Endothelial cell (in vitro differentiated cells): ENCODE measurements around the gene SLC8A1. TPM values are rescaled to one million over a fixed set of nuclear protein-coding genes. Genes with fewer than 3 reads are reported as not detected.

Experiments
- DNase-seq: peaks from one replicate; pipeline ENCODE4 v3.0.0; 2021; ENCODE audit warnings: low spot score
- H3K27ac Mint-ChIP-seq: one replicate; pipeline ENCODE4 v1.8.0; 2021; ENCODE audit warnings: mixed read lengths, inconsistent platforms; ENCODE audit not compliant: unreplicated experiment
- H3K27me3 Mint-ChIP-seq: one replicate; pipeline ENCODE4 v1.8.0; 2021; ENCODE audit warnings: mild to moderate bottlenecking, moderate library complexity, mixed read lengths, inconsistent platforms; ENCODE audit not compliant: unreplicated experiment
- H3K36me3 Mint-ChIP-seq: one replicate; pipeline ENCODE4 v1.8.0; 2021; ENCODE audit warnings: mild to moderate bottlenecking, low read depth, mixed read lengths, inconsistent platforms; ENCODE audit not compliant: unreplicated experiment
- H3K4me1 Mint-ChIP-seq: one replicate; pipeline ENCODE4 v1.8.0; 2021; ENCODE audit warnings: mild to moderate bottlenecking, mixed read lengths, inconsistent platforms; ENCODE audit not compliant: unreplicated experiment
- H3K4me3 Mint-ChIP-seq: one replicate; pipeline ENCODE4 v1.8.0; 2021; ENCODE audit warnings: mild to moderate bottlenecking, mixed read lengths, inconsistent platforms; ENCODE audit not compliant: unreplicated experiment
- H3K9me3 Mint-ChIP-seq: one replicate; pipeline ENCODE4 v1.8.0; 2021; ENCODE audit warnings: mixed read lengths, inconsistent platforms; ENCODE audit not compliant: unreplicated experiment
- total RNA-seq: library from RNA; stranded (reverse); fragmentation: NEBNext Ultra II Directional; extraction: Animal tissue kit (Norgen Biotek cat#: 25700); gene quantifications from one replicate; pipeline ENCODE4 v1.2.1, GENCODE V29; 2021; ENCODE audit not compliant: unreplicated experiment
- TF ChIP-seq, protein P1 (sequence below): fragments of 200-600 bp; sonication (generic); IDR thresholded peaks from one replicate; pipeline ENCODE4 v1.5.0; 2021; ENCODE audit warnings: antibody characterized with exemption; ENCODE audit not compliant: unreplicated experiment

SLC8A1 gene
- total RNA-seq, 1 donor from 2014 or later: 0.80 TPM

DNA sequence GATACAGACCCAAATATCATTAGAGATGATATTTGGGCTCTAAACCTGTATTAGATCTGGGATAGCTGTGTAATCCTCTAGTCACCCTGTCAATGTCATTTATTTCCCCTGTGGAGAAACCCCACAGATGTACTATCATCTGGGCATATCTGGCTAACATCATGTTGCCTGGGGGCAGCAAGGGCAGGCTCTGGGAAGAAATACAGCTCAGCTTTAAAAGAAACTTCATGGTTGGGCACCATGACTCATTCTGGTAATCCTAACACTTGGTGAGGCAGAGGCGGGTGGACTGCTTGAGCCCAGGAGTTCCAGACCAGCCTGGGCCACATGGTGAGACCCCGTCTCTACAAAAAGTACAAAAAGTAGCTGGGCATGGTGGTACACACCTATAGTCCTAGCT, 282.5 kb downstream of the SLC8A1 start:
- Mint-ChIP-seq H3K27ac (no peak overlapping the region), H3K9me3 (no peaks in the 10 kb centered on the region), H3K36me3 (no peaks in the 10 kb centered on the region), H3K4me3 (no peak overlapping the region), H3K27me3 (no peaks in the 10 kb centered on the region), H3K4me1 (peaks cover 4% of the 10 kb centered on the region)
- no peak for DNase-seq
- TF ChIP-seq, protein P1, sequence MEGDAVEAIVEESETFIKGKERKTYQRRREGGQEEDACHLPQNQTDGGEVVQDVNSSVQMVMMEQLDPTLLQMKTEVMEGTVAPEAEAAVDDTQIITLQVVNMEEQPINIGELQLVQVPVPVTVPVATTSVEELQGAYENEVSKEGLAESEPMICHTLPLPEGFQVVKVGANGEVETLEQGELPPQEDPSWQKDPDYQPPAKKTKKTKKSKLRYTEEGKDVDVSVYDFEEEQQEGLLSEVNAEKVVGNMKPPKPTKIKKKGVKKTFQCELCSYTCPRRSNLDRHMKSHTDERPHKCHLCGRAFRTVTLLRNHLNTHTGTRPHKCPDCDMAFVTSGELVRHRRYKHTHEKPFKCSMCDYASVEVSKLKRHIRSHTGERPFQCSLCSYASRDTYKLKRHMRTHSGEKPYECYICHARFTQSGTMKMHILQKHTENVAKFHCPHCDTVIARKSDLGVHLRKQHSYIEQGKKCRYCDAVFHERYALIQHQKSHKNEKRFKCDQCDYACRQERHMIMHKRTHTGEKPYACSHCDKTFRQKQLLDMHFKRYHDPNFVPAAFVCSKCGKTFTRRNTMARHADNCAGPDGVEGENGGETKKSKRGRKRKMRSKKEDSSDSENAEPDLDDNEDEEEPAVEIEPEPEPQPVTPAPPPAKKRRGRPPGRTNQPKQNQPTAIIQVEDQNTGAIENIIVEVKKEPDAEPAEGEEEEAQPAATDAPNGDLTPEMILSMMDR: no peak

DNA sequence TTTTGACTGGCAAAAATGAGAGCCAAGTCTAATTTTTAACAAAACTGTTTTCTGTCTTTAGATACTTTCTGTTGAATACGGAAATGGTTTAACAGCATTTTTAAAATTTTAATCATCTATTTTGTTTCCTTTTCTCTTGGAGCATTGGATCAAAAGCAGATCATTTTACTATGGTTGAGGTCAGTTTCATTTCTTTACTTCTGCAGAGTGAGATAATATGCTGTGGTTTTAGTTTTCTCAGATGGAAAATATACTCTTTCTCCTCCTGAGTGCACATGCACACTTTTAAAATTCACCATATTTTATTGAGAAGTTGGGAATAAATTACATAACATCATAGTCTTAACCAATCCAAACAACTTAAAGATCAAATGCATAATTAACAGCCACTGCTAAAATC, 283.3 kb downstream of the SLC8A1 start:
- DNase-seq: no peak
- Mint-ChIP-seq H3K4me3 (no peak overlapping the region), H3K4me1 (peaks cover 4% of the 10 kb centered on the region), H3K36me3 (no peaks in the 10 kb centered on the region), H3K27ac (no peak overlapping the region), H3K9me3 (no peaks in the 10 kb centered on the region), H3K27me3 (no peaks in the 10 kb centered on the region)
- TF ChIP-seq, protein P1: no peak

DNA sequence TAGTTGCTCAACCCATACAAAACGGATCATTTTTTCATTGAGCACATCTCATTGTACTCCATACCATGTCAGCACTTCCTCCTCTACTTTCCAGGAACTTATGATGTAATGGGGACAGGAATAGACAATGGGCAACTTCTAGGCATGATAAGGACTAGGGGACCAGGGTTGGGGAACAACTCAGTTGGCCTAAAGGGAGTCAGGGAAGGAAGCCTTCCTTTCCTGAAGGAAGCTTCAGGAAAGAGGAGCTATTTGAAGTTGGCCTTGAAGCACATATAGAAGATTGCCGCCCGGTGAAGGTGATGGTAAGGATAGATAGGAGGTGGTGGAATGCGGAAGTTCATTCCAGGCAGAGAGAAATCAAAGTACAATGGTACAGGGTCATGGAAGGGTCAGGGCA, 283.9 kb downstream of the SLC8A1 start:
- Mint-ChIP-seq H3K4me3 (no peak overlapping the region), H3K27ac (no peak overlapping the region), H3K4me1 (peaks cover 4% of the 10 kb centered on the region), H3K36me3 (no peaks in the 10 kb centered on the region), H3K27me3 (no peaks in the 10 kb centered on the region), H3K9me3 (no peaks in the 10 kb centered on the region)
- TF ChIP-seq, protein P1: no peak
- DNase-seq: no peak

DNA sequence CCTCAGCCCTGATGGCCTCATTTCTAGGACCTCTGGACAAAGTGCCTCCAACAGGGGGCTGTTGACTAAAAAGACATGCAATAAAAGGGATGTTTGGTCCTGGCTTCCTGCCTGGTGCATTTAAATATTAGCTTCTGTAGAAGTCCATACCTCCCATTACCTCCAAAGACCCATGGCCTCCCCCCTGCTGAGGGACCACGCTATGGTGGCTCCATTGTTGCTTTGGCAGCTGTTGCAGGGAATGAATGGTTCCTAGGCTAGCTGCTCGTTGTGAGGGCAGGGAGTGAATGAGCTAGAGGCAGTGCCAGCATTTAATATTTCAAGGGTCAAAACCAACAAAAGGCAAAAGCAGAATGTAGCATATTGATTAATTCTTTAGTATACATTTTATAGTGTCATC, 285.9 kb downstream of the SLC8A1 start:
- no peak overlapping the region for H3K4me3 Mint-ChIP-seq
- H3K36me3 Mint-ChIP-seq: no peaks in the 10 kb centered on the region
- DNase-seq: no peak
- H3K9me3 Mint-ChIP-seq: no peaks in the 10 kb centered on the region
- no peaks in the 10 kb centered on the region for H3K27me3 Mint-ChIP-seq
- TF ChIP-seq, protein P1: no peak
- H3K4me1 Mint-ChIP-seq: peaks cover 4% of the 10 kb centered on the region
- no peak overlapping the region for H3K27ac Mint-ChIP-seq

DNA sequence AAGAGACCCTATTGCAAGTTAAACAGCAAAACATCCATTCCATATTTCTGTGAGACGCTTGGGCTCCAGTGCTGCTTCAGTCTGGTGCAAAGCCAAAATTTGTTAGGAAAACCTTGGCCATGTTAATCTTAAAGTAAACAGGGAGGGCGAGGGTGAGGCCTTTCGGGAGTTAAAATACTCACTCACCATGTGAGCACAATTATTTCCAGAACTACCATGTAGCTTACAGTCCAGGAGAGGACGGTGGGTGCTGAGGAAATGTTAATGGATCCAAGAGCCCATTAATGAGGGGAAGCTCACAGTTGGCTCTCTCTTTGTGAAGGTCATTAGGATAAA, 286.4 kb downstream of the SLC8A1 start:
- no peaks in the 10 kb centered on the region for H3K9me3 Mint-ChIP-seq
- no peaks in the 10 kb centered on the region for H3K27me3 Mint-ChIP-seq
- no peak overlapping the region for H3K4me3 Mint-ChIP-seq
- no peak for DNase-seq
- peaks cover 4% of the 10 kb centered on the region for H3K4me1 Mint-ChIP-seq
- no peak overlapping the region for H3K27ac Mint-ChIP-seq
- TF ChIP-seq, protein P1: no peak
- H3K36me3 Mint-ChIP-seq: no peaks in the 10 kb centered on the region
